ENCODE data around the gene ENTPD2. TPM values are rescaled to one million over a fixed set of nuclear protein-coding genes. Genes with fewer than 3 reads are reported as not detected.

Gene ENTPD2
- total and polyA plus RNA-seq, 4 donors = 0.09 to 0.40 (median 0.21) TPM

DNA sequence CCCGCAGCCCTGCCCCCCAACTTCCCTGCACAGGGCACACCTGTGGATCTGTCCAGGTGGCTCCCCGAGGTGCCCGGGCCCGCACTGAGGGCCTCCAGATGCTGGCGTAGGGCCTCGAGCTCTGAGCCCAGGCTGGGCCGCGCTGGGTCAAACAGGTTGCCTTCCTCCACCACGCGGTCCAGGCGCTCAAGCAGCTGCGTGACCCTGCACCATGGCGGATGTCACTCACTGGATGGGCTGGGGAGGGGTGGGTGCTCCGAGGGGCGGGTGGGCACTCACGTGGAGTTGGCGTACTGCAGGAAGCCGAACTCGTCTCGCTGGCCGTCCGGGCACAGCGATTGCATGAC is 31.2 kb downstream of the ENTPD2 start:
- H3K9me3 ChIP-seq (ENCODE audit: control insufficient read depth in 4 of 4, low read length in 3 of 4) = no peaks in the 10 kb centered on the region
- H3K27ac ChIP-seq (ENCODE audit: low read depth in 1 of 2, low read length in 2 of 2) = no peak overlapping the region
- no peaks in the 10 kb centered on the region for H3K27me3 ChIP-seq (ENCODE audit: control insufficient read depth in 4 of 4, insufficient read depth in 4 of 4, low read length in 3 of 4)
- no peak for DNase-seq (ENCODE audit: low spot score)
- TF ChIP-seq FOXA1 (IDR thresholded peaks at IDR 0.05) (no peak), RXRA (IDR thresholded peaks at IDR 0.05) (no peak), TAF1 (conservative IDR thresholded peaks at IDR 0.05) (no peak), JUND (IDR thresholded peaks at IDR 0.05) (no peak), GABPA (IDR thresholded peaks at IDR 0.05 in 1 of 2, conservative IDR thresholded peaks at IDR 0.05 in 1 of 2) (no peak), FOXA2 (IDR thresholded peaks at IDR 0.05) (no peak), HNF4A (conservative IDR thresholded peaks at IDR 0.05) (no peak), NR2F2 (IDR thresholded peaks at IDR 0.05) (no peak), RAD21 (IDR thresholded peaks at IDR 0.05) (no peak)
- TF ChIP-seq, protein P1, sequence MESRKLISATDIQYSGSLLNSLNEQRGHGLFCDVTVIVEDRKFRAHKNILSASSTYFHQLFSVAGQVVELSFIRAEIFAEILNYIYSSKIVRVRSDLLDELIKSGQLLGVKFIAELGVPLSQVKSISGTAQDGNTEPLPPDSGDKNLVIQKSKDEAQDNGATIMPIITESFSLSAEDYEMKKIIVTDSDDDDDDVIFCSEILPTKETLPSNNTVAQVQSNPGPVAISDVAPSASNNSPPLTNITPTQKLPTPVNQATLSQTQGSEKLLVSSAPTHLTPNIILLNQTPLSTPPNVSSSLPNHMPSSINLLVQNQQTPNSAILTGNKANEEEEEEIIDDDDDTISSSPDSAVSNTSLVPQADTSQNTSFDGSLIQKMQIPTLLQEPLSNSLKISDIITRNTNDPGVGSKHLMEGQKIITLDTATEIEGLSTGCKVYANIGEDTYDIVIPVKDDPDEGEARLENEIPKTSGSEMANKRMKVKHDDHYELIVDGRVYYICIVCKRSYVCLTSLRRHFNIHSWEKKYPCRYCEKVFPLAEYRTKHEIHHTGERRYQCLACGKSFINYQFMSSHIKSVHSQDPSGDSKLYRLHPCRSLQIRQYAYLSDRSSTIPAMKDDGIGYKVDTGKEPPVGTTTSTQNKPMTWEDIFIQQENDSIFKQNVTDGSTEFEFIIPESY (IDR thresholded peaks at IDR 0.05) = no peak
- TF ChIP-seq, protein P2, sequence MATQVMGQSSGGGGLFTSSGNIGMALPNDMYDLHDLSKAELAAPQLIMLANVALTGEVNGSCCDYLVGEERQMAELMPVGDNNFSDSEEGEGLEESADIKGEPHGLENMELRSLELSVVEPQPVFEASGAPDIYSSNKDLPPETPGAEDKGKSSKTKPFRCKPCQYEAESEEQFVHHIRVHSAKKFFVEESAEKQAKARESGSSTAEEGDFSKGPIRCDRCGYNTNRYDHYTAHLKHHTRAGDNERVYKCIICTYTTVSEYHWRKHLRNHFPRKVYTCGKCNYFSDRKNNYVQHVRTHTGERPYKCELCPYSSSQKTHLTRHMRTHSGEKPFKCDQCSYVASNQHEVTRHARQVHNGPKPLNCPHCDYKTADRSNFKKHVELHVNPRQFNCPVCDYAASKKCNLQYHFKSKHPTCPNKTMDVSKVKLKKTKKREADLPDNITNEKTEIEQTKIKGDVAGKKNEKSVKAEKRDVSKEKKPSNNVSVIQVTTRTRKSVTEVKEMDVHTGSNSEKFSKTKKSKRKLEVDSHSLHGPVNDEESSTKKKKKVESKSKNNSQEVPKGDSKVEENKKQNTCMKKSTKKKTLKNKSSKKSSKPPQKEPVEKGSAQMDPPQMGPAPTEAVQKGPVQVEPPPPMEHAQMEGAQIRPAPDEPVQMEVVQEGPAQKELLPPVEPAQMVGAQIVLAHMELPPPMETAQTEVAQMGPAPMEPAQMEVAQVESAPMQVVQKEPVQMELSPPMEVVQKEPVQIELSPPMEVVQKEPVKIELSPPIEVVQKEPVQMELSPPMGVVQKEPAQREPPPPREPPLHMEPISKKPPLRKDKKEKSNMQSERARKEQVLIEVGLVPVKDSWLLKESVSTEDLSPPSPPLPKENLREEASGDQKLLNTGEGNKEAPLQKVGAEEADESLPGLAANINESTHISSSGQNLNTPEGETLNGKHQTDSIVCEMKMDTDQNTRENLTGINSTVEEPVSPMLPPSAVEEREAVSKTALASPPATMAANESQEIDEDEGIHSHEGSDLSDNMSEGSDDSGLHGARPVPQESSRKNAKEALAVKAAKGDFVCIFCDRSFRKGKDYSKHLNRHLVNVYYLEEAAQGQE (IDR thresholded peaks at IDR 0.05) = no peak
- TF ChIP-seq, protein P3, sequence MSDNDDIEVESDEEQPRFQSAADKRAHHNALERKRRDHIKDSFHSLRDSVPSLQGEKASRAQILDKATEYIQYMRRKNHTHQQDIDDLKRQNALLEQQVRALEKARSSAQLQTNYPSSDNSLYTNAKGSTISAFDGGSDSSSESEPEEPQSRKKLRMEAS (IDR thresholded peaks at IDR 0.05) = no peak
- TF ChIP-seq, protein P4, sequence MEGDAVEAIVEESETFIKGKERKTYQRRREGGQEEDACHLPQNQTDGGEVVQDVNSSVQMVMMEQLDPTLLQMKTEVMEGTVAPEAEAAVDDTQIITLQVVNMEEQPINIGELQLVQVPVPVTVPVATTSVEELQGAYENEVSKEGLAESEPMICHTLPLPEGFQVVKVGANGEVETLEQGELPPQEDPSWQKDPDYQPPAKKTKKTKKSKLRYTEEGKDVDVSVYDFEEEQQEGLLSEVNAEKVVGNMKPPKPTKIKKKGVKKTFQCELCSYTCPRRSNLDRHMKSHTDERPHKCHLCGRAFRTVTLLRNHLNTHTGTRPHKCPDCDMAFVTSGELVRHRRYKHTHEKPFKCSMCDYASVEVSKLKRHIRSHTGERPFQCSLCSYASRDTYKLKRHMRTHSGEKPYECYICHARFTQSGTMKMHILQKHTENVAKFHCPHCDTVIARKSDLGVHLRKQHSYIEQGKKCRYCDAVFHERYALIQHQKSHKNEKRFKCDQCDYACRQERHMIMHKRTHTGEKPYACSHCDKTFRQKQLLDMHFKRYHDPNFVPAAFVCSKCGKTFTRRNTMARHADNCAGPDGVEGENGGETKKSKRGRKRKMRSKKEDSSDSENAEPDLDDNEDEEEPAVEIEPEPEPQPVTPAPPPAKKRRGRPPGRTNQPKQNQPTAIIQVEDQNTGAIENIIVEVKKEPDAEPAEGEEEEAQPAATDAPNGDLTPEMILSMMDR (IDR thresholded peaks at IDR 0.05; ENCODE audit: low read depth, low read length, missing input control) = no peak
- TF ChIP-seq, protein P5, sequence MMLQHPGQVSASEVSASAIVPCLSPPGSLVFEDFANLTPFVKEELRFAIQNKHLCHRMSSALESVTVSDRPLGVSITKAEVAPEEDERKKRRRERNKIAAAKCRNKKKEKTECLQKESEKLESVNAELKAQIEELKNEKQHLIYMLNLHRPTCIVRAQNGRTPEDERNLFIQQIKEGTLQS (IDR thresholded peaks at IDR 0.05) = no peak
- peaks cover 30 to 54% (median 42%) of the 10 kb centered on the region in 4 donors for H3K4me1 ChIP-seq (ENCODE audit: control insufficient read depth in 4 of 4, insufficient read depth in 4 of 4, low read length in 3 of 4)
- H3K9ac ChIP-seq (ENCODE audit: low read depth in 1 of 2, low read length in 2 of 2) = no peak overlapping the region
- H3K4me3 ChIP-seq (ENCODE audit: low read depth in 1 of 3, low read length in 3 of 3) = no peak overlapping the region
- 81% methylated on average over 23 of the region's 23 CpGs for WGBS
- H3K36me3 ChIP-seq (ENCODE audit: control insufficient read depth in 4 of 4, insufficient read depth in 3 of 4, low read depth in 1 of 4, low read length in 3 of 4) = peaks cover 0 to 2% (median under 1%) of the 10 kb centered on the region in 4 donors

DNA sequence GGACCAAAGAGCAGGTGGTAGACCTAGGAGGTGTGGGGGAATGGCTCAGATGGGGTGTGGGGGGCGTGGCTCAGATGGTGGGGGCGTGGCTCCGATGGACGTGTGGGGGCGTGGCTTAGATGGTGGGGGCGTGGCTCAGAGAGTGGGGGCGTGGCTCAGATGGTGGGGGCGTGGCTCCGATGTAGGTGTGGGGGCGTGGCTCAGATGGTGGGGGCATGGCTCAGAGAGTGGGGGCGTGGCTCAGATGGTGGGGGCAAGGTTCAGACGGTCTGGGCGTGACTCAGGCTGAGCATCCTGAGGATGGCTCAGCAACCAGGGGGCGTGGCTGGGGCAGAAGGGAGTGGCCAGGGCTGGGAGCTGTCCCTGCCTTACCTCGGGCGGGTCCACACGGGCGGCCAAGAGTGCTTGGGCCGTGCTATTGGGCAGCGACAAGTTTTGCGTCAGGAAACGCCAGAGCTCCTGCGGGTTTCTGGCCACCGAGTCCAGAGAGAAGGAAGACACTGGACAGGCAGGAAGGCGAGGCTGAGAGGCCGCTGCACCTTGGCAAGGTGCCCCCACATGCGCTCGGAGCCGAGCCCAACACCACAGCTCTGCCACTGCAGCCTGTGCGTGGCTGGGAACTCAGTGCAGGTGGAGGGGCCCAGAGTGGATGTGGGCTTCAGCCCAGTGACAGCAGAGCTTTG is 31.7 kb downstream of the ENTPD2 start:
- 32% methylated on average over 30 of the region's 30 CpGs for WGBS
- H3K27ac ChIP-seq (ENCODE audit: low read depth in 1 of 2, low read length in 2 of 2) = no peak overlapping the region
- TF ChIP-seq EGR1 (IDR thresholded peaks at IDR 0.05; ENCODE audit: low read depth in 2 of 2) = no peak
- no peak for TF ChIP-seq YY1 (IDR thresholded peaks at IDR 0.05)
- TF ChIP-seq, protein P4 (IDR thresholded peaks at IDR 0.05; ENCODE audit: low read depth, low read length, missing input control) = no peak
- no peak for TF ChIP-seq RAD21 (IDR thresholded peaks at IDR 0.05)
- TF ChIP-seq TAF1 (conservative IDR thresholded peaks at IDR 0.05) = no peak
- peak; percentile 64 for TF ChIP-seq SP1 (IDR thresholded peaks at IDR 0.05)
- no peak for TF ChIP-seq FOXA1 (IDR thresholded peaks at IDR 0.05)
- peak; percentile 59 to 71 for TF ChIP-seq HNF4A (conservative IDR thresholded peaks at IDR 0.05)
- TF ChIP-seq, protein P3 (IDR thresholded peaks at IDR 0.05) = no peak
- peak; percentile 51 to 69 for TF ChIP-seq RXRA (IDR thresholded peaks at IDR 0.05)

More for the DNA sequence above, 31.7 kb downstream of the ENTPD2 start:
- peak; percentile 51 for DNase-seq (ENCODE audit: low spot score)
- Histone ChIP-seq H3K9ac (ENCODE audit: low read depth in 1 of 2, low read length in 2 of 2) (no peak overlapping the region), H3K36me3 (ENCODE audit: control insufficient read depth in 4 of 4, insufficient read depth in 3 of 4, low read depth in 1 of 4, low read length in 3 of 4) (peaks cover 0 to 7% (median 1%) of the 10 kb centered on the region in 4 donors), H3K4me3 (ENCODE audit: low read depth in 1 of 3, low read length in 3 of 3) (no peak overlapping the region), H3K27me3 (ENCODE audit: control insufficient read depth in 4 of 4, insufficient read depth in 4 of 4, low read length in 3 of 4) (no peaks in the 10 kb centered on the region), H3K4me1 (ENCODE audit: control insufficient read depth in 4 of 4, insufficient read depth in 4 of 4, low read length in 3 of 4) (peaks cover 25 to 49% (median 37%) of the 10 kb centered on the region in 4 donors), H3K9me3 (ENCODE audit: control insufficient read depth in 4 of 4, low read length in 3 of 4) (no peaks in the 10 kb centered on the region)
